ENCODE measurements around the gene TMEM214. TPM values are rescaled to one million over a fixed set of nuclear protein-coding genes. Genes with fewer than 3 reads are reported as not detected.
A peak's percentile ranks its signal among the peaks of the same experiment; 100 is the strongest.

The TMEM214 gene
- total RNA-seq, 6 donors from 2014 or later = 42.5 to 176 (median 62.0) TPM

- 14 to 25% methylated on average over 27 to 34 of the region's 54 CpGs for WGBS, 2 donors
- H3K36me3 ChIP-seq = no peaks in the 10 kb centered on the region
- ATAC-seq (ENCODE audit: low FRiP score in 2 of 2) (peak in 1 of 2 donors; percentile 14), DNase-seq (peak; percentile 59 to 86)
- H3K27me3 ChIP-seq = no peaks in the 10 kb centered on the region
- no peaks in the 10 kb centered on the region for H3K9me3 ChIP-seq
- peak within 1 kb of the TSS; percentile 90 to 92 (median 91) for H3K27ac ChIP-seq
- TF ChIP-seq POLR2A (IDR thresholded peaks at IDR 0.05) (no peak), POLR2AphosphoS5 (IDR thresholded peaks at IDR 0.05) (no peak), CTCF (IDR thresholded peaks at IDR 0.05) (no peak), EP300 (IDR thresholded peaks at IDR 0.05) (no peak)
- H3K4me1 ChIP-seq = peaks cover 19 to 33% (median 25%) of the 10 kb centered on the region in 4 donors
- peak within 1 kb of the TSS; percentile 44 to 88 (median 70) for H3K4me3 ChIP-seq
Measured at GRCh38 chr2:27086724-27087593, 54.2 kb downstream of the TMEM214 start, which contains the start of gene KHK. KHK (plus strand) TSS chr2:27086772; CDS start chr2:27087260, 488 bp downstream.

GRCh38 chr2:27087823-27088410 lies 55.2 kb downstream of the TMEM214 start:
- TF ChIP-seq POLR2A (IDR thresholded peaks at IDR 0.05) (no peak), EP300 (IDR thresholded peaks at IDR 0.05) (no peak), POLR2AphosphoS5 (IDR thresholded peaks at IDR 0.05) (no peak), CTCF (IDR thresholded peaks at IDR 0.05) (no peak)
- Histone ChIP-seq H3K4me3 (no peak overlapping the region), H3K36me3 (no peaks in the 10 kb centered on the region), H3K9me3 (no peaks in the 10 kb centered on the region), H3K27me3 (no peaks in the 10 kb centered on the region), H3K4me1 (peaks cover 13 to 23% (median 18%) of the 10 kb centered on the region in 4 donors), H3K27ac (no peak overlapping the region)
- 87 to 92% methylated on average over 5 of the region's 5 CpGs for WGBS, 2 donors
- ATAC-seq (ENCODE audit: low FRiP score in 2 of 2) (no peak), DNase-seq (no peak)

GRCh38 chr2:27088634-27089033 lies 55.9 kb downstream of the TMEM214 start:
- no peak for ATAC-seq (ENCODE audit: low FRiP score in 2 of 2)

More at GRCh38 chr2:27088634-27089033, 55.9 kb downstream of the TMEM214 start:
- Histone ChIP-seq H3K27me3 (no peaks in the 10 kb centered on the region), H3K4me1 (peaks cover 13 to 21% (median 18%) of the 10 kb centered on the region in 4 donors), H3K9me3 (no peaks in the 10 kb centered on the region), H3K27ac (no peak overlapping the region), H3K36me3 (no peaks in the 10 kb centered on the region), H3K4me3 (no peak overlapping the region)
- no peak for TF ChIP-seq CTCF (IDR thresholded peaks at IDR 0.05)
- no peak for TF ChIP-seq POLR2A (IDR thresholded peaks at IDR 0.05)
- no peak for TF ChIP-seq EP300 (IDR thresholded peaks at IDR 0.05)
- no peak for TF ChIP-seq POLR2AphosphoS5 (IDR thresholded peaks at IDR 0.05)
- 97 to 98% methylated on average over 6 of the region's 6 CpGs for WGBS, 2 donors
- DNase-seq = no peak
